Sigmoid colon (tissue), 4 donors: ENCODE data around the gene PHF1.
"Not testable (repeated sequence)": the region's sequence is repeated elsewhere in the genome, so short reads cannot be mapped to it uniquely, and the experiment has no call there.

Source experiments
- CTCF ChIP-seq, 4 experiments: fragments of 450-650 bp in 3 of 4; fragments of 200-600 bp in 1 of 4; IDR thresholded peaks; one replicate each; pipeline ENCODE4 v1.5.1; 2016 to 2019; ENCODE audit warnings: antibody characterized with exemption in 4 of 4, mild to moderate bottlenecking in 3 of 4, moderate library complexity in 2 of 4
- EP300 ChIP-seq, 4 donors: sonication (generic); formaldehyde crosslinking; IDR thresholded peaks; one replicate each; pipeline ENCODE4 v1.6.1; 2017; ENCODE audit warnings: antibody characterized with exemption in 4 of 4
- POLR2A ChIP-seq, 2 donors: fragments of 450-650 bp; IDR thresholded peaks; one replicate each; pipeline ENCODE4 v1.6.1; 2016; ENCODE audit warnings: antibody characterized with exemption in 2 of 2, mild to moderate bottlenecking in 2 of 2, moderate library complexity in 2 of 2
- POLR2AphosphoS5 ChIP-seq, 4 donors: sonication (generic); formaldehyde crosslinking; IDR thresholded peaks; one replicate each; pipeline ENCODE4 v1.6.1; 2017; ENCODE audit warnings: antibody characterized with exemption in 4 of 4

GRCh38 chr6:33379184-33379583 is 31.6 kb upstream of the PHF1 start:
- not testable (repeated sequence) for TF ChIP-seq CTCF, POLR2A, EP300, POLR2AphosphoS5 (IDR thresholded peaks at IDR 0.05)
